ENCODE measurements around the gene AIFM3. TPM values are rescaled to one million over a fixed set of nuclear protein-coding genes. Genes with fewer than 3 reads are reported as not detected.
A peak's percentile ranks its signal among the peaks of the same experiment; 100 is the strongest.
"Not testable (repeated sequence)": the region's sequence is repeated elsewhere in the genome, so short reads cannot be mapped to it uniquely, and the experiment has no call there.

Gene AIFM3, protein sequence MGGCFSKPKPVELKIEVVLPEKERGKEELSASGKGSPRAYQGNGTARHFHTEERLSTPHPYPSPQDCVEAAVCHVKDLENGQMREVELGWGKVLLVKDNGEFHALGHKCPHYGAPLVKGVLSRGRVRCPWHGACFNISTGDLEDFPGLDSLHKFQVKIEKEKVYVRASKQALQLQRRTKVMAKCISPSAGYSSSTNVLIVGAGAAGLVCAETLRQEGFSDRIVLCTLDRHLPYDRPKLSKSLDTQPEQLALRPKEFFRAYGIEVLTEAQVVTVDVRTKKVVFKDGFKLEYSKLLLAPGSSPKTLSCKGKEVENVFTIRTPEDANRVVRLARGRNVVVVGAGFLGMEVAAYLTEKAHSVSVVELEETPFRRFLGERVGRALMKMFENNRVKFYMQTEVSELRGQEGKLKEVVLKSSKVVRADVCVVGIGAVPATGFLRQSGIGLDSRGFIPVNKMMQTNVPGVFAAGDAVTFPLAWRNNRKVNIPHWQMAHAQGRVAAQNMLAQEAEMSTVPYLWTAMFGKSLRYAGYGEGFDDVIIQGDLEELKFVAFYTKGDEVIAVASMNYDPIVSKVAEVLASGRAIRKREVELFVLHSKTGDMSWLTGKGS
- total RNA-seq, result not detected

DNA sequence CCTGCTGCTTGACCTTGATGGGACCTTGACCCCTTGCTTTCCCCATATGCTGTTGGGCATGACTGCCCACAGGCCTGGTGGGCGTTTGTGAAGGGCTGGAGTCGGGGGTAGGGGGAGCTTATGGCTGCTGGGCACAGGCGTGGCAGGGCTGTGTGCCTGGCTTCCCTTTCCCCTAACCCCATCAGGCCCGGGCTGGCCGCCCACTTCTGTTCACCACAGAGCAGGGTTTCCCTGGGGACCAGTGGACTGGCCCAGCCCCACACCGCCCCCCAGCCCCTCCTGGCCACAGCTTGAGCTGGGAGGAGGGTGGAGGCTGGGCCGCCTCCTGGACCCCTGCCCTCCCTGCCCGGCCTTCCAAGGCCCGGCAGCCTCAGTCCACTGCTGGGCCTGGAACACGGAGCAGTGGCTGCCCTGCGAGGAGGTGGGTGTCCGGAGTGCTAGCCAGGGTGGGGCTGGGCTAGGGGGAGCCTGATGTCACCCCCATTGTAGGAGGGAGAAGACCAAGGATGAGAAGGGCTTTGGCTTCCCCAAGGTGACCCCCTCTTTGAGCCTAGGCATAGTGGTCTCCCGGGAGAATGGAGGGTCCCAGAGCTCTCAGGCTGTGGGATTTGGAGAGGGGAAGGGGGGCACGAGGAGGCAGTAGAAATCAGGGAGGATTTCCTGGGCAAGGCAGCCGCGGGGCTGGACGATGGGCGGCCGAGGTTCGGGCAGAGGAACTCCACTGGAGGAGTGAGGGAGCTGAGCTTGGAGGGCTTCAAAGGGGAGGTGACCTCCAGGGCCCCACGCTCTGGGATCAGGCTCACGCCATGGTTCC lies at the start of gene AIFM3:
Gene AIFM3 (plus strand): TSS at position 373 of the 814 bp plus-strand sequence. CDS start 690 bp downstream, outside the sequence.
- H3K9me3 Mint-ChIP-seq, result no peaks in the 10 kb centered on the region
- H3K4me1 Mint-ChIP-seq (ENCODE audit: low read depth), result peaks cover 6% of the 10 kb centered on the region
- DNase-seq, result no peak
- H3K4me3 Mint-ChIP-seq, result no peak within 1 kb of the TSS
- H3K36me3 Mint-ChIP-seq, result no peaks in the 10 kb centered on the region
- intact Hi-C loops (cut with micrococcal nuclease), result loop anchor here (5.0 to 10.0 kb wide), 2 partner anchors 50 to 138 kb away; partner anchors contain the start of gene CRKL
- ChIA-PET POLR2A (no interaction called here), CTCF (interaction anchor here (0.7 kb wide), 1 partner anchor 18 kb away, joined by 3 read pairs; no protein-coding TSS in a partner anchor)
- H3K27ac Mint-ChIP-seq, result no peak within 1 kb of the TSS
- peaks cover 8% of the 10 kb centered on the region for H3K27me3 Mint-ChIP-seq

DNA sequence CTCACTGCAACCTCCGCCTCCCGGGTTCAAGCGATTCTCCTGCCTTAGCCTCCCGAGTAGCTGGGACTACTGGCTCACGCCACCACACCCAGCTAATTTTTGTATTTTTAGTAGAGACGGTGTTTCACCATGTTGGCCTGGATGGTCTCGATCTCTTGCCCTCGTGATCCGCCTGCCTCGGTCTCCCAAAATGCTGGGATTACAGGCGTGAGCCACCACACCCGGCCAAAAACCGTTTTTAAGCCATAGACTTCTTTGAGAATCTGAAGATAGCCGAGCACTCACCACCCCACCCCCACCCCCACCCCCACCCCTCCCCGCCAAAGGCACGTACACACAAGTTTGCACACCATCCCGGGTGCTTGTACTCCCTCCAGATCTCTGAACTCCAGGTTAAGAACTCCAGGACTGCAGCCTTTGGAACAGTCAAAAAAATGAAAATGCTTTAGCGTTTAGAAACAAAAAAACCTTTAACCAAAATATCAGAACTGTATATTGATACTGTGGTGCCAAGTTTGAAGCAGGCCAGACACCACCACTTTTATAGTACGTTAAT lies 48.3 kb upstream of the AIFM3 start:
- Mint-ChIP-seq H3K36me3 (peaks cover 22% of the 10 kb centered on the region), H3K9me3 (no peaks in the 10 kb centered on the region), H3K27ac (peak overlapping the region; percentile 88), H3K27me3 (no peaks in the 10 kb centered on the region), H3K4me1 (ENCODE audit: low read depth) (peaks cover 32% of the 10 kb centered on the region), H3K4me3 (peak overlapping the region; percentile 99)
- intact Hi-C loops (cut with micrococcal nuclease), result loop anchor here (5.0 to 10.0 kb wide), 2 partner anchors 49 to 414 kb away; partner anchors contain the start of genes AIFM3 and MED15
- DNase-seq, result peak; percentile 10
- CTCF ChIA-PET, result no interaction called here
- POLR2A ChIA-PET, result no interaction called here

DNA sequence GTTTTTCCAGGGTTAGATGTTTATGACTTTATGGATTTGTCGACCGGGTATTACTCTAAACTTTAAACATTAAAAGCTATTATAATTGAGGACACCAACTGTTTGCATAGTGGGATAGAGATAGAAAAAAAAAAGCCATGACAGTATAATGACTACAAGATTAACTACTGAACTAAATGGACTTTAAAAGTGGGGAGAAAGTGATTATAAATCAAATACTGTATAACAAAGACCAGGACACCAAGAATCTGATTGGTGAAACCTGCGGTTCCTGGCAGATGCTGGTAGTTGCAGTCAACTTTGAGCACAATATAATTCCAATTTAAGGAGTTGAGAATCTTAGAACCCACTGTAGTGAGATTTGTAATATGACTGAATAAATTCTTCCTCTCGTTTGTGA lies 47.3 kb upstream of the AIFM3 start:
- ChIA-PET CTCF (interaction anchor here (1.5 kb wide), 1 partner anchor 136 kb away, joined by 4 read pairs; no protein-coding TSS in a partner anchor), POLR2A (interaction anchor here (0.6 to 1.0 kb wide), 2 partner anchors 52 to 66 kb away, joined by 3 read pairs; no protein-coding TSS in a partner anchor)
- no peak for DNase-seq
- H3K27ac Mint-ChIP-seq, result no peak overlapping the region
- intact Hi-C loops (cut with micrococcal nuclease), result loop anchor here (5.0 to 10.0 kb wide), 2 partner anchors 48 to 415 kb away; partner anchors contain the start of genes AIFM3 and MED15
- peaks cover 22% of the 10 kb centered on the region for H3K36me3 Mint-ChIP-seq
- H3K9me3 Mint-ChIP-seq, result no peaks in the 10 kb centered on the region
- peak overlapping the region; percentile 99 for H3K4me3 Mint-ChIP-seq
- H3K27me3 Mint-ChIP-seq, result no peaks in the 10 kb centered on the region
- H3K4me1 Mint-ChIP-seq (ENCODE audit: low read depth), result peaks cover 39% of the 10 kb centered on the region

DNA sequence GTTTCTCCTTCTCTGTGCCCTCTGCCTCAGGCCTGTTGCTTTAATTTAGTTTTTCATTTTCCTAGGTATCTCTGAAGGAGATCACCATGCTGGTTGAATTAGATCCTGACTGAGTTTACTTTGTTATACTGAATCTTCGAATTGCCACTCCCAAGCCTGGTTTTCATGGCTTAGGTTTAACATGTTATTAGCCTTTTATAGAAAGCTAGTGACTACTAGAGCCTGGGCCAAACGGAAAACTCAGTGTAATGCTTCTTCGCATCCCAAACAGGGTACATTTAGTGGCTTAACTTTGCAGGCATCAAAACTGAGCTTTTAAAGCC lies 46.2 kb upstream of the AIFM3 start:
- Mint-ChIP-seq H3K27ac (no peak overlapping the region), H3K4me1 (ENCODE audit: low read depth) (peaks cover 44% of the 10 kb centered on the region), H3K27me3 (no peaks in the 10 kb centered on the region), H3K36me3 (peaks cover 22% of the 10 kb centered on the region), H3K4me3 (peak overlapping the region; percentile 99), H3K9me3 (no peaks in the 10 kb centered on the region)
- POLR2A ChIA-PET, result no interaction called here
- DNase-seq, result no peak
- CTCF ChIA-PET, result interaction anchor here (1.0 to 1.5 kb wide), 4 partner anchors 16 to 137 kb away, joined by 3 to 4 read pairs (median 4); no protein-coding TSS in a partner anchor
- intact Hi-C loops (cut with micrococcal nuclease), result no loop called here

DNA sequence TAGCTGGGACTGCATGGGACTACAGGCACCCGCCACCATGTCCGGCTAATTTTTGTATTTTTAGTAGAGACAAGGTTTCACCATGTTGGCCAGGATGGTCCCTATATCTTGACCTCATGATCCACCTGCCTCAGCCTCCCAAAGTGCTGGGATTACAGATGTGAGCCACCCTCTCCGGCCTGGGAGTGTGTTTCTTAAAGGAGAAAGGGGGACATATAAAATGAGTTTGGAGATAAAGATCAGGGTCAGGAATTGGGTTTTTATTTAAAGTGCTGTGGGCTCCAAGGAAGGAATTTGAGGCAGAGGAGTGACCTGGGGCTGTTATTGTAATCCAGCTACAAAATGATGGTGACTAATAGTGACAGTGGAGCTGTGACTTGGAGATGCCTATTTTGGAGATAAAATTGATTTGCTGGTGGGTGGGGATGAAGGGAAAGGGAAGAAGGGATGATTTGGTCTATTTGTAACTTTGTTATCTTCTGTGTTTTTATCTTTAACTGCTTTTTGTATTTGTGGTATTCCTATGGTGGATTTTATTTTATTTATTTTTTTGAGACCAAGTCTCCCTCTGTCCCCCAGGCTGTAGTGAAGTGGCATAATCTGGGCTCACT lies 44.8 kb upstream of the AIFM3 start:
- Mint-ChIP-seq H3K27ac (no peak overlapping the region), H3K9me3 (no peaks in the 10 kb centered on the region), H3K36me3 (peaks cover 24% of the 10 kb centered on the region), H3K27me3 (no peaks in the 10 kb centered on the region), H3K4me1 (ENCODE audit: low read depth) (peaks cover 49% of the 10 kb centered on the region), H3K4me3 (no peak overlapping the region)
- ChIA-PET POLR2A (no interaction called here), CTCF (interaction anchor here (1.8 kb wide), 1 partner anchor 10 kb away, joined by 4 read pairs; no protein-coding TSS in a partner anchor)
- no peak for DNase-seq
- intact Hi-C loops (cut with micrococcal nuclease), result no loop called here

DNA sequence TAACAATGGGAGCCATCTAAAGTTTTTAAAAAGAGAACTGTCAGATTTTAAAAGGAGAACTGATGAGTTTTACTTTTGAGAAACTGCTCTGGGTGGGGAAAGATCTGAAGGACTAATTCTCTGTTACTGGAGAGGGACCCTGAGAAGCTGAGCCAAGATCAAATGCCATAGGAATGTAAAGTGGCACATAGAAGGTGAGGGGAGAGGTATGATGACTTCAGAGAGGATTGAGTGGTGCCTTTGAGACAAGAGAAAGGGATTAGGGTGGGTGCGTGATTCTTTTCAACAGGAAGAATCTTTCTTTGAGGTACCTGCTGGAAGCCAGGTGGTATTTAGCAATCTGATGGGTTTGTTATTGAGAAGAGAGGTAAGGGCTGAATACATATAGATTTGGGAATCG lies 40.8 kb upstream of the AIFM3 start:
- ChIA-PET POLR2A (no interaction called here), CTCF (interaction anchor here (0.9 to 1.2 kb wide), 3 partner anchors 56 to 176 kb away, joined by 3 read pairs; partner anchors contain the start of gene LZTR1)
- DNase-seq, result no peak
- intact Hi-C loops (cut with micrococcal nuclease), result no loop called here
- peaks cover 16% of the 10 kb centered on the region for H3K36me3 Mint-ChIP-seq
- peaks cover 48% of the 10 kb centered on the region for H3K4me1 Mint-ChIP-seq (ENCODE audit: low read depth)
- no peak overlapping the region for H3K4me3 Mint-ChIP-seq
- no peaks in the 10 kb centered on the region for H3K9me3 Mint-ChIP-seq
- H3K27ac Mint-ChIP-seq, result no peak overlapping the region
- H3K27me3 Mint-ChIP-seq, result no peaks in the 10 kb centered on the region

DNA sequence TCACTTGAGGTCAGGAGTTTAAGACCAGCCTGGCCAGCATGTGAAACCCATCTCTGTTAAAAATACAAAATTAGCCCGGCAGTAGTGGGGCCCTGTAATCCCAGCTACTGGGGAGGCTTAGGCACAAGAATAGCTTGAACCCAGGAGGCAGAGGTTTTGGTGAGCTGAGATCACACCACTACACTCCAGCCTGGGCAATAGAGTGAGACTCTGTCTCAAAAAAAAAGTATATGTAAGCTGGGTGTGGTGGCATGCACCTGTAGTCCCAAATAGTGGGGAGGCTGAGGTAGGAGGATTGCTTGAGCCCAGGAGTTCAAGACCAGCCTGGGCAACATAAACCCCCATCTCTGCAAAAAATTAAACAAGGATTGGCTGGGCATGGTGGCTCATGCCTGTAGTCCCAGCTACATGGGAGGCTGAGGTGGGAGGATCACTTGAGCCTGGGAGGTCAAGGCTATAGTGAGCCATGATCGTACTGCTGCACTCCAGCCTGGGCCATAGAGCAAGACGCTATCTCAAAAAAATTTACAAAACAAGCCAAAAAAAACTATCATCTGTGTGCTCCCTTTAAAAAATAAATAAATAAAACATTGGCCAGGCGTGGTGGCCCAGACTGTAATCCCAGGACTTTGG lies 39.0 kb upstream of the AIFM3 start:
- H3K4me1 Mint-ChIP-seq (ENCODE audit: low read depth), result peaks cover 45% of the 10 kb centered on the region
- ChIA-PET POLR2A (no interaction called here), CTCF (interaction anchor here (0.6 kb wide), 1 partner anchor 178 kb away, joined by 5 read pairs; no protein-coding TSS in a partner anchor)
- intact Hi-C loops (cut with micrococcal nuclease), result no loop called here
- H3K27ac Mint-ChIP-seq, result no peak overlapping the region
- no peaks in the 10 kb centered on the region for H3K27me3 Mint-ChIP-seq
- peaks cover 15% of the 10 kb centered on the region for H3K36me3 Mint-ChIP-seq
- no peaks in the 10 kb centered on the region for H3K9me3 Mint-ChIP-seq
- no peak for DNase-seq
- H3K4me3 Mint-ChIP-seq, result no peak overlapping the region

DNA sequence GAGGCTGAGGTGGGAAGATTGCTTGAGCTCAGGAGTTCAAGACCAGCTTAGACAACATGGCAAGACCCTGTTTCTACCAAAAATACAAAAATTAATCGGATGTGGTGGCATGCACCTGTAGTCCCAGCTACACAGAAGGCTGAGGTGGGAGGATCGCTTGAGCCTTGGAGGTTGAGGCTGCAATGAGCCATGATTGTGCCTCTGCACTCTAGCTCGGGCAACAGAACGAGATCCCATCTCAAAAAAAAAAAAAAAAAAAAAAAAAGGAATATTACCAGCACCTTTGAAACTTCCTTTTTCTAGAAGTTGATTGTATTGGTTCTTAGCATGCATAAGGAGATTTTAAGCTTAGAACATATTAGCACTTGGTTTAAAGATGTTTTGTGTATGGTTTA lies 38.5 kb upstream of the AIFM3 start:
- POLR2A ChIA-PET, result no interaction called here
- intact Hi-C loops (cut with micrococcal nuclease), result no loop called here
- no peaks in the 10 kb centered on the region for H3K9me3 Mint-ChIP-seq
- DNase-seq, result no peak
- H3K4me1 Mint-ChIP-seq (ENCODE audit: low read depth), result peaks cover 45% of the 10 kb centered on the region
- H3K27ac Mint-ChIP-seq, result no peak overlapping the region
- peaks cover 15% of the 10 kb centered on the region for H3K36me3 Mint-ChIP-seq
- no peaks in the 10 kb centered on the region for H3K27me3 Mint-ChIP-seq
- CTCF ChIA-PET, result interaction anchor here (0.6 kb wide), 1 partner anchor 177 kb away, joined by 5 read pairs; no protein-coding TSS in a partner anchor
- no peak overlapping the region for H3K4me3 Mint-ChIP-seq

DNA sequence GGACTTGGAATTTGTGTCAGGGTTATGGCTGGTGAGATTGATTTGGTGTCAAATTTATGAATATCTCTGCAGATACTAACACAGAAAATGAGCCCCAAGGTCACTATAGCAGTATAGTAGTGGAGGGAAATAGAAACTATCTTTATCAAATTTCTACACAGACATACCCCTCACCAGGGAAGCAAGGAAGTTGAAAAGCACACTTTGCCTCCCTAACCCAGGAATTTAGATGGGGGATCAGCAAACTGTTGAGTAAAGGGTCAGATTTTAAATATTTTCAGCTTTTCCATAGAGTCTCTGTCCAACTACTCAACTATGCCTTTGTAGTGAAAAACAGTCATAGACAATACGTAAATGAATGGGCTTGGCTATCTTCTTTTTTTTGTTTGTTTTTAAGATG lies 37.1 kb upstream of the AIFM3 start:
- H3K36me3 Mint-ChIP-seq, result peaks cover 25% of the 10 kb centered on the region
- H3K4me3 Mint-ChIP-seq, result no peak overlapping the region
- intact Hi-C loops (cut with micrococcal nuclease), result no loop called here
- CTCF ChIA-PET, result no interaction called here
- H3K4me1 Mint-ChIP-seq (ENCODE audit: low read depth), result peaks cover 46% of the 10 kb centered on the region
- no peaks in the 10 kb centered on the region for H3K27me3 Mint-ChIP-seq
- DNase-seq, result no peak
- POLR2A ChIA-PET, result no interaction called here
- H3K27ac Mint-ChIP-seq, result no peak overlapping the region
- H3K9me3 Mint-ChIP-seq, result no peaks in the 10 kb centered on the region

DNA sequence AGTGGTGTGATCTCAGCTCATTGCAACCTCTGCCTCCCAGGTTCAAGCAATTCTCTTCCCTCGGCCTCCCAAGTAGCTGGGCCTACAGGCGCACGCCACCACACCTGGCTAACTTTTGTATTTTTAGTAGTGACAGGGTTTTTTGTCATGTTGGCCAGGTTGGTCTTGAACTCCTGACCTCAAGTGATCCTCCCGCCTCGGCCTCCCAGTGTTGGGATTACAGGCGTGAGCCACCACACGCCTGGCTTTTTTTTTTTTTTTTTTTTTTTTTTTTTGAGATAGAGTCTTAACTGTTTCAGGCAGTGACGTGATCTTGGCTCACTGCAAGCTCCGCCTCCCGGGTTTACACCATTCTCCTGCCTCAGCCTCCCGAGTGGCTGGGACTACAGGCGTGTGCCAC lies 36.6 kb upstream of the AIFM3 start:
- H3K9me3 Mint-ChIP-seq; H3K27ac Mint-ChIP-seq; intact Hi-C loops (cut with micrococcal nuclease); H3K4me3 Mint-ChIP-seq; DNase-seq; H3K27me3 Mint-ChIP-seq; POLR2A ChIA-PET; CTCF ChIA-PET: not testable (repeated sequence)
- H3K36me3 Mint-ChIP-seq, result peaks cover 25% of the 10 kb centered on the region
- peaks cover 47% of the 10 kb centered on the region for H3K4me1 Mint-ChIP-seq (ENCODE audit: low read depth)

DNA sequence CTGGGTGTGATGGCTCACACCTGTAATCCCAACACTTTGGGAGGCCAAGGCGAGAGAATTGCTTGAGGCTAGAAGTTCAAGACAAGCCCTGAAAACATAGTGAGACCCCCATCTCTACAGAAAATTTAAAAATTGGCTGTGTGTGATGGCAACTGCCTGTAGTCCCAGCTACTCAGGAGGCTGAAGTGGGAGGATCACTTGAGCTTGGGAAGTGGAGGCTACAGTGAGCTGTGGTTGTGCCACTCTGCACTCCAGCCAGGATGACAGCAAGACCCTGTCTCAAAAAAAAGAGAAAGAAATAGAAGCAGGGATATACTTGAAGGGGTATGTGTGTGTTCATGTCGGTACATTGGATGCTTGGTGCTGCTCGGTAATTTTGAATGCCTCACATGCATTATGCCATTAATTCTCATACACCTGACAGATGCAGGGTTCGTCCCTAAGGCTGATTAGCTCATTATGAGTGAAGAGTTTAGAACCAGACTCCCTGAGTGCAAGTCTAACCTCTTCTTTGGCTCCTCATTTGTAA lies 35.9 kb upstream of the AIFM3 start:
- intact Hi-C loops (cut with micrococcal nuclease), result no loop called here
- POLR2A ChIA-PET, result no interaction called here
- DNase-seq, result no peak
- CTCF ChIA-PET, result no interaction called here
- Mint-ChIP-seq H3K4me3 (no peak overlapping the region), H3K27ac (no peak overlapping the region), H3K27me3 (no peaks in the 10 kb centered on the region), H3K9me3 (no peaks in the 10 kb centered on the region), H3K4me1 (ENCODE audit: low read depth) (peaks cover 45% of the 10 kb centered on the region), H3K36me3 (peaks cover 29% of the 10 kb centered on the region)

Data from activated CD4-positive, alpha-beta memory T cell treated with anti-CD3 and anti-CD28 coated beads for 36 hours (primary cell).